Right ventricle myocardium superior (tissue), 1 donor: ENCODE results near the gene C1QTNF8. TPM values are rescaled to one million over a fixed set of nuclear protein-coding genes. Genes with fewer than 3 reads are reported as not detected.

Source experiments
- ATAC-seq: fragments of 200-7000 bp; cut with Tn5 transposase; one replicate; pipeline ENCODE4 v1.9.1; 2020; ENCODE audit warnings: mild to moderate bottlenecking; ENCODE audit not compliant: poor library complexity
- DNase-seq: peaks from one replicate; pipeline ENCODE4 v3.0.0-alpha.2; 2020
- intact Hi-C: fragments of 100-400 bp; cut with DNase I; formaldehyde crosslinking; loops from one replicate; pipeline ENCODE4 v1.11.2; 2022
- total RNA-seq: library from RNA; stranded (reverse); fragmentation: NEBNext Ultra II Directional; extraction: Animal tissue kit (Norgen Biotek cat#: 25700); gene quantifications from one replicate; pipeline ENCODE4 v1.2.1, GENCODE V29; 2021
- donor health status: DM: no; HTN: yes; CAD: no; lungs with severe emphysema.

C1QTNF8 gene
- total RNA-seq, 1 donor from 2014 or later = 0.13 TPM

DNA sequence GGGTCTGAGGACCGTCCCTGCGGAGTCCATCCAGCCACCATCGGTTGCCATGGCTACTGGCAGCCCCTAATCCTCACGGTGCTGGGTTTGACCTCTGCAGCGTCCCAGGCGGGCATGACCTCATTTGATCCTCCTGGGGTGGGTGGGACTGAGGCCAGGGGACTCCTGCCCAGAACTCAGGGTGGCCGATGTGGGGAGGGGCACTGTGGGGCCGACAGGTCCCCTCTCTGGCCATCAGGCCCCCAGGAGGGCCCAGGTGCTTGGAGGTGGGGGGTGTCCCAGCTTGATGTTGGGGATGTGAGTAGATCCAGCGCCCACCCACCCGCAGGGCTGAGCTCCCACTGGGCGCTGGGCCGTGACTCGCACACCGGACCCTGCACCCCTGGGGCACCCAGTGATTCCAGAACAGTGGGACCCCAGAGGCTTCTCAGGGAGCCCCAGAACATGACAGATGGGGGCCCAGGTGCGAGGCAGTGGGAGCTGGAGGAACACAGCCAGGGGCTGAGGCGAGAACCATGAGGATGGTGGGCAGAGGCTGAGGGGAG is 25.1 kb downstream of the C1QTNF8 start:
- DNase-seq = no peak
- ATAC-seq = no peak
- intact Hi-C loops = no loop called here

DNA sequence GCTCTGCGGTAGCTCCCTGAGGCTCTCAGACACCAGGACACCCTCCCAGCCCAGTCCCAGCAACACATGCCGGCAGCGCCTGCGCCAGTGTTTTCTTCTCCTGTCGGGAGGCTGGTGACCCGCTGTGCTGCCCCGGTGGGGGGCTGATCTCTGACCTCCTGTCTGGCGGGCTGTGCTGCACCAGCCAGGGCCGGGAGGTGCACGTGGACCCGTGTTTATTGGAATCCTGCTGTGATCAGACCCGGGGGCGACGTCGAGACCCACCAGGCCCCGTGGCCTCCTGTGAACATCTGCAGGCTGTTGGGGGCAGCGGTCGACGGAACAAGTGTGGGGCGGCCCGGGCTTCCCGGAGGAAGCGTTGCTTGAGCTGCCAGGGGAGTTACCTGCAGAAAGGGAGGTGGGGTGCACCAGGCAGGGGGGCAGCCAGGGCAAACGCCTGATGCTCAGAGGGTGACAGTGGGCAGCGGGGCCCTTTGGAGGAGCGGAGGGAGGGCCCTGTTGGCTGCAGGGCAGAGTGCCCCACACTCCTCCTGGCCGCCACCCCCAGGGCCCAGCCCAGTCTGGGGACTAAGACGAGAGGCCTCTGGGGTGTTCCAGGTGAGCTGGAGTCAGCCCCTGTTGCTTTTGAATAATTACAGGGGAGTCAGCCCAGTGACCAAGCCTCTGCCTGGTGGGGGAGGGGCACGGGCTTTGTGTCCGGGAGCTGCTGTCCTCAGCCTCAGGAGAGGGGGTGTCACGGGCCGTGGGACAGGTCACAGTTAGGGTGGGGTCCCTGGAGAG is 25.8 kb downstream of the C1QTNF8 start:
- no peak for DNase-seq
- no peak for ATAC-seq
- intact Hi-C loops = no loop called here

DNA sequence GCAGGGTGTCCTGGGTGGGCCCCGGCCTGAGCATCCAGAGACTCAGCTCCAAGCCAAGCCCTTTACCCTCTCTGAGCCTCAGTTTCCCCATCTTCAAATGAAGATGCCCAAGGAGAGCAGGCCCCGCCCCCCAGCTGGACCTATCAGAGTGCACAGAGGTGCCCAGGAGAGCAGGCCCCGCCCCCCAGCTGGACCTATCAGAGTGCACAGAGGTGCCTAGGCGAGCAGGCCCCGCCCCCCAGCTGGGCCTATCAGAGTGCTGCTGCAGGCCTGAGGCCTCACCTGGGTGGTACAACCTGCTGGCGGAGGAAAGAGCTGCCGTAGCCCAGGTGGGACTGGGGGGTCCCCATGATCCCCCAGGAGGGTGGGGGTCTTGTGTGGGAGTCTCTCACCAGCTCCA is 26.9 kb downstream of the C1QTNF8 start:
- DNase-seq = no peak
- no peak for ATAC-seq
- intact Hi-C loops = no loop called here

DNA sequence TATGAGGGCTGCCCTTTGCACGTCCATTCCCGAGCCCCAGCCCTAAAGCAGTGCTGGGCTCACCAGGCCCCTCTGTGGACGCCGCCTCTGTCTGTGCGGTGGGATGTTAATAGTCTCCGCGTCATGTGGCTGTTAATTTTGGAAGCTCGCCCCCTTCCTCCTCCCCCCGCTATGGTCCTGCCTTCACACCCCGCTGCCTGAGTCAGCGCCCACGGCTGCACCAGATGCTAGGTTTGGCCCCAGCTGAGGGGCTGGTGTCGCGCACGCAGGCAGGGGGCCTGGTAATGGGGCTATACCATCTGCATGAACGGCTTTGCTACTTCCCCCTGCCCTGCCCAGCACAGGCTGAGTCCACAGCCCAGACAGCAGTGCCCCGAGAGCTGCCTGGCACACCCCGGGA is 27.6 kb downstream of the C1QTNF8 start:
- intact Hi-C loops = no loop called here
- DNase-seq (no peak), ATAC-seq (no peak)

DNA sequence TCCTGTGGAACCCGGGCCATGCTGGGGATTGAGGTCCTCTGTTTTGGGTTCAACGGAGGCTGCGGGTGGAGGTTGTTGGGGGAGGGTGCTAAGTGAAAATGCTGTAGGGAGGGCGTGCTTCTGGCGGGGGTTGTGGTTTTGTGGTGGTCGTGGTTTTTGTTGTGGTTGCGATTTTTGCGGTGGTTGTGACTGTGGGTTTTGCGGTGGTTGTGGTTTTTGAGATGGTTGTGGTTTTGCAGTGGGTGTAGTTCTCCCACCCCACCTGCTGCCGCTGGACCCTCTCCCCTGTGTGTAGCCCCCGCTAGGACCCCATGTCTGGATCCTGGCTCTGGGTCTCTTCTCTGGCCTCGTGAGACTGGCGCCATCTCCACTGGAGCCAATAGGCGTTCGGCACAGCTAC is 28.4 kb downstream of the C1QTNF8 start:
- DNase-seq = no peak
- intact Hi-C loops = no loop called here
- no peak for ATAC-seq

DNA sequence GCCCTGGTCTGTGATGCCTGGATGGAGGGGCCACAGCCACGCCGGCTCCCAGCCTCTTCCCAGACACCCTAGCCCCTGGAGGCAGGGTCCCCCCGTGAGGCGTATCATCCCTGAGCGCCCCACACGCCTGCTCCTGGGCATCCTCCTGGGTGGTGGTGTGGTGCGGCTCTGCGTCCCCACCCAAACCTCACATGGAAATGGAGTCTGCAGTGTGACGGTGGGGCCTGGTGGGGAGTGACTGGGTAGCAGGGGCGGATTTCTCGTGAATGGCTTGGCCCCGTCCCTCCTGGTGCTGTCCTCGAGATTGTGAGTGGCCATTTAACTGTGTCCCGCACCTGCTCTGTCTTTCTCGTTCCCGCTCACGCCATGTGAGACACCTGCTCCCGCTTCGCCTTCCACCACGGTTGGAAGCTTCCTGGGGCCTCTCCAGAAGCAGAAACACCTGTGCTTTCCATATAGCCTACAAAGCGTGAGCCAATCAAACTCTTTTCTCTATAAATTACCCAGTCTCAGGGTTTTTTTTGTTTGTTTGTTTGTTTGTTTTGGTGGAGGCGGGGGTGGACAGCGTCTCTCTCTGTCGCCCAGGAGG is 29.4 kb downstream of the C1QTNF8 start:
- intact Hi-C loops = no loop called here
- no peak for DNase-seq
- ATAC-seq = no peak

DNA sequence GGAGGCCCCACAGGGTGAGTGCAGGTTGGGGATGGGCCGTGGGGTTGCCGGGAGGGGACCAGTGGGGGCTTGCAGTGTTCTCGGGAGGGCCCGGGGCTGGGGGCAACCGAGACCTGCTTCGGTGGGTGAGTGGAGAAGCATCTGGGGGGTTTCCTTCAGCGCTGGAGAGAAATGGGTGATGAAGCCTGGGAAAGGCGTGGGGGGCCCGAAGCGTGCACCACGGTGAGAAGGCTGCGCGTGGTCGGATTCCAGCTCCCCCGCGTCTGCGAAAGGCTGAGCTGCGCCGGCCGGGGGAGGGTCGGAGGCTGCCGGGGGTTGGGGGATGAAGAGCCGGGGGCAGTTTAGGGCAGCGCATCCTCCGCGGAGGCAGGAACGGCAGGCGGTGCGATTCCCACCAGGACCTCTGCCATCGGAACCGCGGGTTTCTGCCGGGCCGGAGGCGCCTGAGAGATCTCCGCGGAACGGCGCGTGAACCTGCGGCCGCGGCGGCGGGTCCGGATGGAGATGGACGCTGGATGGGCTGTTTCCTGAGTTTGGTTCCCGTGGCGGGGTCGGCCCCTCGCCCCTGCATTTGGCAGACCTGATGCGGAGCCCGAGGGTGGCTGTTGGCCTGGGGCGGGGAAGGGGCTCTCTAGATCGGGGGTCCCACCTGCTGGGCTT is 30.4 kb downstream of the C1QTNF8 start:
- ATAC-seq = no peak
- intact Hi-C loops = no loop called here
- no peak for DNase-seq

DNA sequence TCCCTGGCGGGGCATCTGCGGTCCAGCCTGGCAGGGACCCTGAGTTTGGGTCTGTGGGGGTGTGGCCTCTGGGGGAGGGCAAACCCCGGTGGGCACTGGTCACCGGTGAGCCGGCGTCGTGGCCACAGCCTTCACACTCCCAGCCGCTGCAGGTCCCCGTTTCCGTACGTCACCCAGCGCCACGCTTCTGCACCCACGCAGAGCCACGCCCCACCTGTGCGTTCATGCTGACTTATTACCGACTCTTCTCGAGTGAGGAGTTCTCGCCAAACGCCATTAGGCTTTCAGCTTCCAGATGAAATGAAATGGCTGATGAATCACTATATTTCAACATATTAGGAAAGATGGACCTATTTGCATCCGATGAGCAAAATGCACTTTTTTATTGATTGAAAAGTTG is 32.3 kb downstream of the C1QTNF8 start:
- intact Hi-C loops = no loop called here
- ATAC-seq (no peak), DNase-seq (no peak)

DNA sequence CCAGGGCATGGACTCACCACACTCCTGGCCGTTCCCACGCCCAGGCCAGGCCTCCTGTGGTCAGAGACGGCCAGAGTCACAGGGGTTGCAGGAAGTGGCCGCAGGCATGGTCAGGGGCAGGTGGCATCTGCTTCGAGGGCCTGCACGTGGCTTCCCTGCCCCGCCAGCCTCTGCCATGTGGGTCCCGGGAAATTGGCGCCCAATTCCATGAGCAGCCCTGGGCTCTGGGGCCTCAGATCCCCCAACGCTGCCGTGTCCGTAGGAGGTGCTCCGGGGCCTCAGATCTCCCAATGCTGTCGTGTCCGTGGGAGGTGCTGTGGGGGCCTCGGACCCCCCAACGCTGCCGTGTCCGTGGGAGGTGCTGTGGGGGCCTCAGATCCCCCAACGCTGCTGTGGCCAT is 33.1 kb downstream of the C1QTNF8 start:
- no peak for DNase-seq
- no peak for ATAC-seq
- intact Hi-C loops = no loop called here

DNA sequence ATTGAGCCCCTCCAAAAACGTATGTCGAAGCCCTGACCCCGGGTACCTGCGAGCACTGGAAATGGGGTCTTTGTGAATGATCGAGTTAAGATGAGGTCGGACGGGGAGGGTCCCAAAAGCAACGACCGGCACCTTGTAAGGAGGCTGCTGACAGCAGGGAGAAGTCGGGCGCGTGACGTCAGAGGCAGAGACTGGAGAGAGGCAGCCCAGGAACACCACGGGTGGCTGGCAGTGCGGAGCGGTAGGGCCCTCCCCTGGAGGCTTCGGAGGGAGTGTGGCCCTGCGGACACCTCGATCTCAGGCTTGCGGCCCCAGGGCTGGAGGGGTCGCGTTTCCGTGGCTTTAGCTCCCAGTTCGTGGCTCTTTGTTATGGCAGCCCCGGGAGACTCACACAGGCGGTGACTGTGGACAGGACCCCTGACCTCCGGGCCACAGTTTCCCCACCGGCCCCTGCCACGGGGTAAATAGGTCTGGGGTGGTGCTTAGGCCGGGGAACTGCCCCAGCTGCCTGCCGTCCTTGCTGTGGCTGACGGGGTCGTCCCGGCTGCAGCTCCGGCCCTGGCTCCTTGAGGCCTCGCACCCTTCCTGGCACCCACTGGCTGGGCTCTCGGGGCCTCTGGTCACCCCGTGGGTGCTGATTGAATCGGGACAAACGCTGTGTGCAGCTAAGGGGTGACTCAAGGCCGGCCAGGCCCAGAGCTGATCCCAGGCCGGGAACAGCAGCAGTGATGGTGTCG is 34.1 kb downstream of the C1QTNF8 start:
- DNase-seq (no peak), ATAC-seq (no peak)
- intact Hi-C loops = no loop called here

DNA sequence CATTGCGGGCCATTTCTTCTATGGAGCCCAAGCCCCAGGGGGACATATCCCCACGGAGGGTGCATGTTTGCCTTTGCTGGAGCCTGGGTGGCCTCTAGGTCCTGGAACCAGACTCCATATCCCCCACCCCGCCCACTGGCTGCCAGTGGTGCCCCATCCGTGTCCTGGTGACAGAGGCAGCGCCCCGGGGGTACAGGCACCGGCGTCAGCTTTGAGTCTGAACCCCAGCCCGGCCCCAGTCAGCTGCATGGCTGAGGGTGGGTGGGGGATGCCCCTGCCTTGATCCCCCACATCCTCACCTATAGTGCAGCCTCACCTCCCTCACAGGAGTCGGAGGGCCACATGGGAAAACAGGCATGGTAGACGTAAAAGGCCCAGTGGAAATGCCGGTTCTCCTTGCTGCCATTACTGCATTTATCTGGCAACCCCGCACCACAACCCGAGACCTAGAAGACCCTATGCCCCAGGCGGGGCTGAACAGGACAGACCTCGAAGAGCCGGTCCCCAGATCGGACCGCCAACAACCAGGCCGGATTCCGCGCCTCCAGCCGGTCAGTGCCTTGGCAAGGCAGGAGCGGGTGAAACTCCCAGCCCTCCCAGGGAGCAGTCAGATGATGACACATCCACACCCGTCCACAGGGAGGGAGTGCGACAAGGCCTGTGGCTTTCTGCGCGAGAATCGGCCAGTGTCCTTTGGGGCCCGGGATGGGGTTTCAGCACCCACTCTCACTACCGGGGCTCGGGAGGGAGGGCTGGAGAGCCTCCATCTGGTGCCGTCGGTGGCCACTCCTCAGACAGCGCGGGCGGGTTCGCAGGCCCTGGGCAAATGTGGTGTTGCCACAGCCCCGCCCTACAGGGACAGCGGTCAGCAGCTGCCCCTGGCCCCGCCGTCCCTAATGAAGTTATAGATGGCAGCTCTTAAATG is 35.4 kb downstream of the C1QTNF8 start:
- ATAC-seq = no peak
- DNase-seq = no peak
- intact Hi-C loops = no loop called here

DNA sequence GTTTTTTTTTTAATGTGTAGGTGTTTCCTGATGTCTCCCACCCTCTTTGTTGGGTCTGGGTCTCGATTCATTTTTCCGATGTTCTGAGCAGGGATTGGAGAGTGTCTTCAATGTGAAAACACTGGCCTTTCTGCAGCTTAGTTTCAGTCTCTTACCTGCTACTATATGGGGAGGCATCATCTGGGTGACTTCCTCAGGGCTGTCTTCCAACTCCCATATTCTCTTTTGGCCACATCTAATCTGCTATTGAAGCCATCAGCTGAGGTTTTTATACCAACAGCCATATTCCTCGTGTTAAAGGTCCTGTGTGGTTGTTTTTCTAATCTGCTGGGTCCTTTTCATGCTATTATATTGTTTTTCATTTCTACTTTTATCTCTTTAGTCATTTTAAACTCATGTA is 36.7 kb downstream of the C1QTNF8 start:
- ATAC-seq (no peak), DNase-seq (no peak)
- intact Hi-C loops = loop anchor here (5.0 kb wide), 1 partner anchor 347 kb away; no protein-coding TSS in a partner anchor

DNA sequence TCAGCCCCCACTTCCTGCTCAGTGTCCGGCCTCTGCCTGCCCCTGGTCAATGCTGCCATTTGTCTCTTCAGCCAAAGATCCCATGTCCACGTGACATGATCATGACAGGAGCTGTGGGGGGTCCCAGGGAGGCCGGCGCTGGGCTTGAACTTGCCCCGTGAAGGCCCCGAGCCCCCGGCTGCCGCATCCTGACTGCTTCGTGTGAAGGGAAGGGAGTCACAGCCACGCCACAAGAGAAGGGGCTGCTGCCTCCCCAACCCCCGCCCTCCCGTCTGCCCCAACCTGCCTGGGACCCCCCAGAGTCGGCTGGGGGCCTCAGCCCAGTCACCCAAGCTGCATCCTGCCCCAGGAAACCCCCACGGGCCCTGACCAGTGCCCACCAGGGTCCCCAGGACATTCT is 37.8 kb downstream of the C1QTNF8 start:
- intact Hi-C loops = loop anchor here (5.0 kb wide), 1 partner anchor 346 kb away; no protein-coding TSS in a partner anchor
- DNase-seq = no peak
- ATAC-seq = no peak

DNA sequence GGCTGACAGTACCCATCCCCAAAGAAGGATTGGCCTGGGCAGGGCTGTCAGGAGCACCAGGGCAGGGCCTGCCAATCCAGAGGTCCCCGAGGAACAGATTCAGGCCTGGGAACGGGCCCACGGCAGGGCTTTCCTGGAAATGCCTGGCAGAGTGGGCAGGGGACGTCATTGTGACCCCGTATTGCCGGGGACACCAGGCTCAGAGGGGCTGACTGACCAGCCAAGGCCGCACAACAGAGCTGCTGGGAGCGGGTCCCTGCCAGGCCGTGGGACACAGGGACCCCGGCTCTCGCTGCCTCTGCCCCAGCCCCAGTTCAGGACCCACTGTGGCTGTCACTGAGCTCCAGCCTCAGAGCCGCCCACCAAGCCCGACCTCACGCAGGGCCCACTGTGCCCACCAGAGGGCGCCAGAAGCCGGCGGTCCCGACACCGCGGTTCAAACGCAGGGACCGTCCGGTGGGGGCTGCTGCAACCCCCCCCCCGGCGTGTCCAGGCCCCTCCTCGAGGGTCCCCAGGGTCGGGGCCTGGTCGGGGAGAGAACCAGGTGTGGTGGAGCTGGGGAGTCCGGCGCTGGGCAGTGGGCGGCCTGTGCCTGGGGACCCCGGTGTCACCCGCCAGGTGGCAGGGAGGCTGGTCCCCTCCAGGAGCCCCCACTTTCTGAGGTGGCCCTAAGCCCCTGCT is 38.7 kb downstream of the C1QTNF8 start:
- DNase-seq (no peak), ATAC-seq (peak; percentile 54)
- intact Hi-C loops = loop anchor here (5.0 kb wide), 1 partner anchor 345 kb away; no protein-coding TSS in a partner anchor

DNA sequence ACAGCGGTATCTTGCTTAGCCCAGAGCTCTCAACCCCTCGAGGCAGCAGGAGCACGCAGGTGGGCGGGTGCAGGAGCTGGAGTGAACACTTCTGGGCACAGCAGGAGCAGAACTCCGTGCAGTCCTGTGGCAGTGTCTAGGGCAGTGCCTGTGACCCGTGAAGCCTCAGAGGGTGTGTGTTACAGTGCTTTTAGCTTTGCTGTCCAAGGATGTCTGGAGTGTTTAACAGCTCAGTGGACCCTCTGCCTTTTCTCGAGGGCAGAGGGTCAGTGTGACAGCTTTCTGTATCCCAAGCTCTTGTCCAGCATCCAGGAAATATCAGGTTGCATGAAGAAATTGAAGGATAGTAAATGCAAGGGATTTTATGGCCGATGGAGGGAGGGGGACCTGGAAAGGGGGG is 39.8 kb downstream of the C1QTNF8 start:
- ATAC-seq = no peak
- no peak for DNase-seq
- intact Hi-C loops = loop anchor here (5.0 kb wide), 1 partner anchor 344 kb away; no protein-coding TSS in a partner anchor

DNA sequence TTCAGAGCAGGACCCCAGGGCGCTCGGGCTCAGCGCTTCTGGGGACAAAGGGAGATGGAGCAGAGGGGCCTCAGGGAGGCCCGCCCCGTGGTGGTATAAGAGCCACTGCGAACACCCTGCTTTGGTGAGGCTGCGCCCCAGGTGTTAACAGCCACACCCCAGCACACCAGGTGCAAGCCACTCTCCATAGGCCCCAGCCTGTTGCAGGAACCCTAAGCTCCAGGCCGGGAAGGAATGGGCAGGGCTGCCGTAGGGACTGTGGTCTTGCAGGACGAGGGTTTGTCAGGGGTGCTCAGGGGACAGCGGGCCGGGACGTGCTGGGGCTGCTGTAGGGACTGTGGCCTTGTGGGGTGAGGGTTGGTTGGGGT is 40.5 kb downstream of the C1QTNF8 start:
- ATAC-seq = no peak

More for the DNA sequence above, 40.5 kb downstream of the C1QTNF8 start:
- intact Hi-C loops = loop anchor here (2.0 to 5.0 kb wide), 2 partner anchors 243 to 343 kb away; no protein-coding TSS in a partner anchor
- DNase-seq = no peak
